Measurements from ENCODE around the gene OR10A2.

Gene OR10A2

GRCh38 chr11:6911948-6912347, 49.1 kb downstream of the OR10A2 start:
- no peak overlapping the region for H3K27ac Mint-ChIP-seq

DNA sequence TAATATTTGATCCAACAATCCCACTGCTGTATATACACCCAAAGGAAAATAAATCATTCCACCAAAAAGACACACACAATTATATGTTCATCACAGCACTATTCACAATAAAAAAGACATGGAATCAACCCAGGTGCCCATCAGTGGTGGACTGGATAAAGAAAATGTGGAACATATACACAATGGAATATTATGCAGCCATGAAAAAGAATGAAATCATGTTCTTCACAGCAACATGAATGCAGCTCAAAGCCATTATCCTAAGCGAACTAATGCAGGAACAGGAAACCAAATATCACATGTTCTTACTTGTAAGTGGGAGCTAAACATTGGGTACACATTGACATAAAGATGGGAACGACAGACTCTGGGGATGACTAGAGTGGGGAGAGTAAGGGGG, 56.8 kb downstream of the OR10A2 start:
- peaks cover 2% of the 10 kb centered on the region for H3K36me3 Mint-ChIP-seq
- H3K27me3 Mint-ChIP-seq: peaks cover 19% of the 10 kb centered on the region
- no peaks in the 10 kb centered on the region for H3K4me1 Mint-ChIP-seq
- H3K27ac Mint-ChIP-seq: no peak overlapping the region
- H3K9me3 Mint-ChIP-seq: no peaks in the 10 kb centered on the region
- H3K4me3 Mint-ChIP-seq: no peak overlapping the region

More at GRCh38 chr11:6911948-6912347, 49.1 kb downstream of the OR10A2 start:
- H3K27me3 Mint-ChIP-seq: no peaks in the 10 kb centered on the region
- no peak overlapping the region for H3K4me3 Mint-ChIP-seq
- no peaks in the 10 kb centered on the region for H3K36me3 Mint-ChIP-seq
- H3K4me1 Mint-ChIP-seq: no peaks in the 10 kb centered on the region
- no peaks in the 10 kb centered on the region for H3K9me3 Mint-ChIP-seq

DNA sequence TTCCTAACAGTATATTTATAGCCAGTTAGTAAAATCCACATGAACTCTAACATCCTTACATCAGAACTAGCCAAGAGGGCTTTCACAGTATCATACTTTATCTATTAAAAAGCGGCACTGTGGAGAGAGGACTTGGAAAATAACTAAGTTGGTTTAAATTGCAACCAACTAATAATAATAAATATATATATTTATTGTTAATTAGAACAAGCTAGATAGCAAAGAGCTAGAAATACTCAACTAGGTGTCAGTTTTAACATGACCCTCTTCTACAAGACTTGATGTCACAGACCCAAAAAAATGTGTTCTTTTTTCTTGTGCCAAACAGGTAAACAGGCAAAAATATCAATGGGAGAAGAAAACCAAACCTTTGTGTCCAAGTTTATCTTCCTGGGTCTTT, 57.8 kb downstream of the OR10A2 start, which contains the start of gene OR2D3:
Gene OR2D3, plus strand, starts transcription at position 301 of the 400 bp plus-strand sequence. Its CDS starts 0 bp downstream, at position 301.
- Mint-ChIP-seq H3K27me3 (peaks cover 22% of the 10 kb centered on the region), H3K27ac (no peak within 1 kb of the TSS), H3K4me1 (no peaks in the 10 kb centered on the region), H3K9me3 (no peaks in the 10 kb centered on the region), H3K36me3 (peaks cover 2% of the 10 kb centered on the region), H3K4me3 (no peak within 1 kb of the TSS)

All from activated naive CD4-positive, alpha-beta T cell treated with anti-CD3 and anti-CD28 coated beads, Interleukin-2, amount 50 U/mL, for 24 hours (primary cell).